Brain microvascular endothelial cell (primary cell): ENCODE results near the gene KATNB1.
A peak's percentile ranks its signal among the peaks of the same experiment; 100 is the strongest.

Experiments used
- DNase-seq: peaks from one replicate; pipeline ENCODE4 v3.0.0-alpha.2; 2020
- H3K27ac ChIP-seq: fragments of 250-450 bp; sonication (Bioruptor Pico); 2 replicates; pipeline ENCODE4 v1.5.1; 2020; ENCODE audit warnings: mild to moderate bottlenecking, moderate library complexity
- H3K27me3 ChIP-seq: fragments of 250-450 bp; sonication (Bioruptor Pico); replicated peaks from 2 replicates; pipeline ENCODE4 v1.5.1; 2020; ENCODE audit warnings: mild to moderate bottlenecking
- H3K36me3 ChIP-seq: fragments of 250-450 bp; sonication (Bioruptor Pico); replicated peaks from 2 replicates; pipeline ENCODE4 v1.5.1; 2020; ENCODE audit warnings: mild to moderate bottlenecking
- H3K4me3 ChIP-seq: 2 replicates; pipeline ENCODE4 v1.5.1; 2011; ENCODE audit warnings: low read depth, mild to moderate bottlenecking, control low read depth, low read length, moderate library complexity
- CTCF ChIP-seq: IDR thresholded peaks from 2 replicates; pipeline ENCODE4 v1.5.1; 2011; ENCODE audit warnings: low read depth, mild to moderate bottlenecking, moderate library complexity, low read length, control low read depth, inconsistent platforms; ENCODE audit errors: missing control alignments
- in situ Hi-C: cut with HindIII; loops from 2 replicates; pipeline ENCODE4 v1.10.0; 2017; ENCODE audit warnings: low sequenced_read_pairs, low pct_ligation_motif_present

The KATNB1 gene

GRCh38 chr16:57725151-57725550 lies 10.4 kb upstream of the KATNB1 start:
- no peak for DNase-seq
- Histone ChIP-seq H3K27ac (no peak overlapping the region), H3K4me3 (no peak overlapping the region), H3K36me3 (no peaks in the 10 kb centered on the region), H3K27me3 (no peaks in the 10 kb centered on the region)
- no peak for TF ChIP-seq CTCF
- in situ Hi-C loops, result no loop called here

- Histone ChIP-seq H3K27me3 (no peaks in the 10 kb centered on the region), H3K4me3 (no peak overlapping the region), H3K27ac (no peak overlapping the region), H3K36me3 (no peaks in the 10 kb centered on the region)
- no peak for TF ChIP-seq CTCF
- no peak for DNase-seq
- in situ Hi-C loops, result no loop called here
These were observed 10.0 kb upstream of the KATNB1 start for GRCh38 chr16:57725554-57725953.

- H3K27ac ChIP-seq, result no peak overlapping the region
- H3K4me3 ChIP-seq, result no peak overlapping the region
- in situ Hi-C loops, result no loop called here
- no peaks in the 10 kb centered on the region for H3K36me3 ChIP-seq
- DNase-seq, result no peak
- no peaks in the 10 kb centered on the region for H3K27me3 ChIP-seq
- no peak for TF ChIP-seq CTCF
These were observed 9.6 kb upstream of the KATNB1 start for GRCh38 chr16:57725976-57726375.

GRCh38 chr16:57726433-57726947 lies 9.1 kb upstream of the KATNB1 start:
- Histone ChIP-seq H3K27me3 (no peaks in the 10 kb centered on the region), H3K27ac (no peak overlapping the region), H3K36me3 (no peaks in the 10 kb centered on the region), H3K4me3 (no peak overlapping the region)
- TF ChIP-seq CTCF, result no peak
- in situ Hi-C loops, result no loop called here
- no peak for DNase-seq

- Histone ChIP-seq H3K36me3 (no peaks in the 10 kb centered on the region), H3K4me3 (no peak overlapping the region), H3K27me3 (no peaks in the 10 kb centered on the region), H3K27ac (no peak overlapping the region)
- in situ Hi-C loops, result no loop called here
- peak; percentile 33 for TF ChIP-seq CTCF
- no peak for DNase-seq
These were observed 8.0 kb upstream of the KATNB1 start for GRCh38 chr16:57727610-57728009.
